ENCODE results near the gene RELL2. TPM values are rescaled to one million over a fixed set of nuclear protein-coding genes. Genes with fewer than 3 reads are reported as not detected.

The RELL2 gene
- total RNA-seq, 1 experiment from 2014 or later = 12.6 TPM

DNA sequence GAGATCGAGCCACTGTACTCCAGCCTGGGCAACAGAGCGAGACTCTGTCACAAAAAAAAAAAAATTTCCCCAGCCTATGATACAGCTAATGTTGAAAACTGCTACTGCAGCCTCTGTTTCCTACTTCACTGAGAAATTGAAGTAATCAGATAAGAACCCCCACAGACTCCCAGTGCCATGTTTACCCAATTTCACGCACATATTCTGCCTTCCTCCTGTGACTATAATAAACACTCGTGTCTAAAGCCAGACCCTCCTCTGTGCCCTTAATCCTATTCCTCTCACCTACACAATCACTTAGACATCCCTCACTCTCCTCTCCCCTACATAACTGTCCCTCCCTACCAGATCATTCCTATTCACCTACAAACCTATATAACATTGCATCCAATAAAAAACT, 38.9 kb downstream of the RELL2 start:
- BruUV-seq (replicated peaks) = no TSS peak
- DNase-seq = no peak
- no peak overlapping the region for H3K4me3 Mint-ChIP-seq (ENCODE audit: low read depth, unreplicated experiment)
- no peak overlapping the region for H3K27ac Mint-ChIP-seq (ENCODE audit: unreplicated experiment)
- H3K27me3 Mint-ChIP-seq (ENCODE audit: unreplicated experiment) = no peaks in the 10 kb centered on the region
- no peaks in the 10 kb centered on the region for H3K9me3 Mint-ChIP-seq (ENCODE audit: low read depth, unreplicated experiment)
- H3K36me3 Mint-ChIP-seq (ENCODE audit: insufficient read depth, unreplicated experiment) = peaks cover 9% of the 10 kb centered on the region
- H3K4me1 Mint-ChIP-seq (ENCODE audit: low read depth, unreplicated experiment) = no peaks in the 10 kb centered on the region
- CTCF ChIA-PET = no interaction called here
- intact Hi-C loops (cut with micrococcal nuclease; ENCODE audit: unreplicated experiment) = no loop called here
- TF ChIP-seq CTCF (IDR thresholded peaks at IDR 0.05; ENCODE audit: unreplicated experiment) = no peak

- TF ChIP-seq CTCF (IDR thresholded peaks at IDR 0.05; ENCODE audit: unreplicated experiment) = peak; percentile 36
- no peak for DNase-seq
- Mint-ChIP-seq H3K4me1 (ENCODE audit: low read depth, unreplicated experiment) (peaks cover 12% of the 10 kb centered on the region), H3K4me3 (ENCODE audit: low read depth, unreplicated experiment) (no peak overlapping the region), H3K27ac (ENCODE audit: unreplicated experiment) (no peak overlapping the region), H3K27me3 (ENCODE audit: unreplicated experiment) (no peaks in the 10 kb centered on the region), H3K9me3 (ENCODE audit: low read depth, unreplicated experiment) (no peaks in the 10 kb centered on the region), H3K36me3 (ENCODE audit: insufficient read depth, unreplicated experiment) (peaks cover 20% of the 10 kb centered on the region)
- CTCF ChIA-PET = no interaction called here
- no TSS peak for BruUV-seq (replicated peaks)
- intact Hi-C loops (cut with micrococcal nuclease; ENCODE audit: unreplicated experiment) = no loop called here
Observed at GRCh38 chr5:141677415-141677814, 40.6 kb downstream of the RELL2 start.

DNA sequence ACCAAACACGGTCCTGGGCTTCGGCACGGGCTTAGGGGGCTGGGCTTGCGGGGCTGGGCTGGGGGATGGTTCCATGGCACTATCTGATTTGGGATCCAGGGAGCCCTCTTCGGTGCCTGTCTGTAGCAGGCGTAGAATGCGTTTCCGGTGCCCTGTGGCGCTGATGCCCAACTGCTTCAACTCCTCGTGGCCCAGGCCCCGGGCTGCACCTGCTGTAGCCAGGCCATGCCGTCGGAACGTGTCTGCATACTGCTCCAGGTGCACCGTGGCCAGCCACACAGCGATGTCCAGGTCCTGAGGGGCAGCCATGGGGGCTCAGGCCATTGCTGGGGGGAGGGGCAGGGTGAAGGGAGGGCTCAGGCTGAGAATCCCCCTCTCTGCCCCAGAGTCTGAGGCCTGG, 43.4 kb downstream of the RELL2 start:
- CTCF ChIA-PET = no interaction called here
- no TSS peak for BruUV-seq (replicated peaks)
- no peak for DNase-seq
- TF ChIP-seq CTCF (IDR thresholded peaks at IDR 0.05; ENCODE audit: unreplicated experiment) = no peak
- intact Hi-C loops (cut with micrococcal nuclease; ENCODE audit: unreplicated experiment) = no loop called here
- no peaks in the 10 kb centered on the region for H3K27me3 Mint-ChIP-seq (ENCODE audit: unreplicated experiment)
- no peak overlapping the region for H3K27ac Mint-ChIP-seq (ENCODE audit: unreplicated experiment)
- H3K4me3 Mint-ChIP-seq (ENCODE audit: low read depth, unreplicated experiment) = no peak overlapping the region
- H3K9me3 Mint-ChIP-seq (ENCODE audit: low read depth, unreplicated experiment) = no peaks in the 10 kb centered on the region
- peaks cover 20% of the 10 kb centered on the region for H3K36me3 Mint-ChIP-seq (ENCODE audit: insufficient read depth, unreplicated experiment)
- H3K4me1 Mint-ChIP-seq (ENCODE audit: low read depth, unreplicated experiment) = peaks cover 12% of the 10 kb centered on the region

GRCh38 chr5:141680751-141681201, 44.0 kb downstream of the RELL2 start:
- no peaks in the 10 kb centered on the region for H3K27me3 Mint-ChIP-seq (ENCODE audit: unreplicated experiment)
- peak; percentile 31 for DNase-seq
- CTCF ChIA-PET = interaction anchor here (1.5 kb wide), 1 partner anchor 16 kb away, joined by 5 read pairs; no protein-coding TSS in a partner anchor
- BruUV-seq (replicated peaks) = no TSS peak
- peaks cover 12% of the 10 kb centered on the region for H3K4me1 Mint-ChIP-seq (ENCODE audit: low read depth, unreplicated experiment)
- peak overlapping the region; percentile 63 for H3K27ac Mint-ChIP-seq (ENCODE audit: unreplicated experiment)
- TF ChIP-seq CTCF (IDR thresholded peaks at IDR 0.05; ENCODE audit: unreplicated experiment) = no peak
- peak overlapping the region; percentile 76 for H3K4me3 Mint-ChIP-seq (ENCODE audit: low read depth, unreplicated experiment)
- peaks cover 20% of the 10 kb centered on the region for H3K36me3 Mint-ChIP-seq (ENCODE audit: insufficient read depth, unreplicated experiment)
- intact Hi-C loops (cut with micrococcal nuclease; ENCODE audit: unreplicated experiment) = no loop called here
- no peaks in the 10 kb centered on the region for H3K9me3 Mint-ChIP-seq (ENCODE audit: low read depth, unreplicated experiment)
